Activated T-cell treated with anti-CD3 and anti-CD28 coated beads for 4 hours (primary cell): Measurements from ENCODE around the gene RHEB.

ENCODE experiments used
- DNase-seq: peaks from one replicate; pipeline ENCODE4 v3.0.0-alpha.2; 2020

RHEB gene

DNA sequence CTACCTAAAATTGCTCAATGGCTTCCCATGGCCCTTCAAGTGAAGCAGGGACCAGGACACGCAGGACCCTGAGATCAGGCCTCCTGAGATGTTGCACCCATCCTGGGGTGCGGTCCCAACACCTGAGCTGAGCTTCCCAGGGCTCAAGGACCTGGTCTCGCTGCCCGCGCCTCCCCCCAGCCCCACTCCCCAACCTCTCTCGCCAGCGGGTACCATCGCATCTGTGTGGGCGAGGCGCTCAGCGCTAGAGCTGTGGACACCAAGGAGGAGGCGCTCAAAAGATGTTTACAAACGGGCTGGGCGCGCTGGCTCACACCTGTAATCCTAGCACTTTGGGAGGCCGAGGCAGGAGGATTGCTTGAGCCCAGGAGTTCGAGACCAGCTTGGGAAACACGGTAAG is 72.4 kb downstream of the RHEB start:
- DNase-seq, result no peak

DNA sequence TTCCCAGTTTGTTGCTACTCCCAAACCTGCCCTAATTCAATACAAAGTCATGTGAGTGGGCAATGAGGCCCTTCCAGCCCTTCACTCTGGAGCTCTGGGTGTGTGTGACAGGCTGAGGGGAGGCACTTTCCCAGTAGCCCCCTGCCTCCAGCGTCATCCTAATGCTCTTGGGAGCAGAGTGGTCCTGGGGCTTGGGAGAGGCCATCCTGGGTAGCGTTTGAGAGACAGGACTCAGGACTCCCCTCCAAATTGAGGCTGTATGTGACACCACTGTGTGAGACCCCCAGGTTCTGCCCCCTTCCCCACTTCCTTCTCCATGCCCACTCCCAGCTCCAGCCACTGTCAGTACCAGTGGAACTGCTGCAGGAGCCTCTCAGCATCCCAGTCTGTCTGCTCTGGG is 73.3 kb downstream of the RHEB start:
- DNase-seq, result no peak

DNA sequence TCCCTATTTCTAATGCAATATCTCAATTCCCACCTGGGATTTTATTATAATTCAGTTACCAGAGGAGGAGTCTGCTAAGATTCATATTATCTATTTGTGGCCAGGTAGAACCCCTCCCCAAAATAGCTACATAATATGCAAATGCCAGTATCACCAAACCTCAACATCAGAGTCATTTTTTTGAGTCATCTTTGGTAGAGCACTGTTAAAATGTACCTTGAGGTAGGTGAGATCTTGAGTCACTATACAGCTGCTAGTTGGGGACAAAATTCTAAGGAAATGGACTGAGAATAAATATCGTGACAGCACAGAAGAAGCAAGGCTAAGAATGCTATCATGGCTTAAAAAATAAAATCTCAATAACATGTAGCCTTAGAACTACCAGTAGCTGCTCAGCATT is 75.1 kb downstream of the RHEB start:
- DNase-seq, result no peak

- no peak for DNase-seq
These were observed 76.8 kb downstream of the RHEB start for GRCh38 chr7:151442776-151443496.

DNA sequence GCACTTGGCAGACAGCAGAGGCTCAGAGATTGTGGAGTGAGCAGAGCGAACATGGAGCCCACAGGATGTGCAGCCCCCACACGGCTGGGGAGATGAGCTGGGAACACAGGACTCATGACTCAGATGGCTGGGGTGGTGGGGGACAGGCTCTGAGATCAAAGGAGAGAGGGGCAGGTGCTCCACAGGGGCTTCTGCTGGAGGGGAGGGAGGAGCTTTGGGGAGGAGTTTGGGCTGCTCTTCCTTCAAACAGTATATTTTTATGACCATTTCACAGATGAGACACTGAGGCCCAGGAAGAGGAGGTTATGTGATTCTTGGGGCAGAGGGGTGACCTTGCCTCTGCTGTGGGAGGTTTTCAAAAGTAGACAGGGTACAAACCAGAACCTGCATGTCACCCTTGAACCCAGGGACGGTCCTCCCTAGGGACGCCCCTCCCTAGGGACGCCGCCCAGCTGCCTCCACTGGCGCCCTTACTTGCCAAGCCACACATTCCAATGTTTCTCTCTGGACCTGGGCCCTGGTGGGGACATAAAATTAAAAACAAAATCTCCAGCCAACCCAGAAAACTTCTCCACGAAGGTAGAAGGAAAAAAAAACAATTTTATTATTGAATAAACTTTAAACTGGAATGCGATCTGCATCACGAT is 78.8 kb downstream of the RHEB start:
- no peak for DNase-seq

GRCh38 chr7:151439855-151440798 is 79.6 kb downstream of the RHEB start, which contains the start of gene CRYGN:
TSS of gene CRYGN (minus strand) at chr7:151440141. CDS start at chr7:151439917, 224 bp downstream.
- DNase-seq, result no peak

GRCh38 chr7:151438864-151439601 is 80.7 kb downstream of the RHEB start:
- DNase-seq, result no peak

DNA sequence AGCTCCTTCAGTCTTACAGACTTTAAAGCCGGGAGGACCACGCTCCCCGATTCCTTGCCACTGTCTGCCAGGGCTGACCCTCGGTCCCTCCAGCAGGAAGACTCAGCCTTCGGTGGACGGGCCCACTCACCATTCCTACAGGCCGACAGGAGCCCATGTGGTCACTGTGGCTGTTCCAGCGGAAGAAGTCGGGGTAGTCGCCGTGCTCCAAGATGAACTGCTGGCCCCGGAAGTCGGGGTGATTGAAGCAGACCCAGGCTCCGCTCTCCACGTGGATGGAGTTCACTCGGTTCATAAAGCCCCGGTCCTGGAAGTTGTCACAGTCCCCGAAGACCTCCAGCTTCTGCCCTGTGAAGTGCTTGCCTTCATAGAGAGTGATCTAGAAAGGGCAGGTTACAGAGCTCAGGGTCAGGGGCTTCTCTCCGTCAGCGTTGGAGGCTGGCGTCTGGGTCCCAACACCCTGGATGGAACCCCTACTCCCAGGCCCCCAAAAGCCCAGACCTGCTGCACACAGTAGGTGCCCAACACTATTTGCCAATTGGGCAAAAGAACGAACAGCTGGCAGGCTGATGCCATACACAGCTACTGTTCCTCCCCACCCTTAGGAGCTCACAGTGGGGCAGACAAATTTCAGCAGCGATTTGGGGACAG is 81.7 kb downstream of the RHEB start:
- no peak for DNase-seq

DNA sequence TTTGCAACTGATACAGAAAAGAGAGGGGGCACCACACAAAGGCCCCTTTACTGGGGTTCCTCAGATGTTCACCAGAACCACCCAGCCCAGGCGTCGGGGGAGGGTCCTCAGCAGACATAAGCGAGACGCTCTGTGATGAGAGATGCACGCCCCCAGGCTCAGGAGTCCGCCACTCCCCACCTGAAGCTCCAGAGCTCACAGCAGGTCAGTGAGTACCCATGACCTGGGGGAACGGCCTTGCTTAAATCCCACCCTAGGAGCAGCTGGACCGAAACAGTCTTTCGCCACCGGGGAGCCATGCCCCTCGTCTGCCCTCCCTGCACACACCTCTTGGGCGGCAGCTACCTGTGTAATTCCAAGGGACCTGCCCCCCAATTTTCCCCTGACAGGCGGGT is 82.5 kb downstream of the RHEB start:
- no peak for DNase-seq

GRCh38 chr7:151436446-151437158 is 83.1 kb downstream of the RHEB start:
- no peak for DNase-seq

DNA sequence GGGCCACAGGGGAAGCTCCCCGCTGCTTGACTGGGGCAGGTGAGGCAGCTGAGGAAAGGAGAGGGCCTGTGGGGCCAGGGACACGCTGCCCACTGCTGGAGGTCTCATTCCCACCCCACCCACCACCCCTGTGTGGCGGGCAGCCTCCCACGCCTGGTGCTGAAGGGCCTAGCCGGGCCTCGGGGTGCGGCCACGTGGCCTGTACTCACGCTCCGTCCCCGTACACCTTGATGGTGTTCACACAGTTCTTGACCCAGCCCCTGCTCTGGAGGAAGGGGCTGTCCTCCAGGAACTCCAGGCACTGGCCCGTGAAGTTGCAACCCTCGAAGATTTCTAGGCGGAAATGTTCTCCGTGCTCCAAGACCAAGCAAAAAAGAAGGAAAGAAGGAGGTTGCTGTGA is 83.7 kb downstream of the RHEB start:
- DNase-seq, result no peak

DNA sequence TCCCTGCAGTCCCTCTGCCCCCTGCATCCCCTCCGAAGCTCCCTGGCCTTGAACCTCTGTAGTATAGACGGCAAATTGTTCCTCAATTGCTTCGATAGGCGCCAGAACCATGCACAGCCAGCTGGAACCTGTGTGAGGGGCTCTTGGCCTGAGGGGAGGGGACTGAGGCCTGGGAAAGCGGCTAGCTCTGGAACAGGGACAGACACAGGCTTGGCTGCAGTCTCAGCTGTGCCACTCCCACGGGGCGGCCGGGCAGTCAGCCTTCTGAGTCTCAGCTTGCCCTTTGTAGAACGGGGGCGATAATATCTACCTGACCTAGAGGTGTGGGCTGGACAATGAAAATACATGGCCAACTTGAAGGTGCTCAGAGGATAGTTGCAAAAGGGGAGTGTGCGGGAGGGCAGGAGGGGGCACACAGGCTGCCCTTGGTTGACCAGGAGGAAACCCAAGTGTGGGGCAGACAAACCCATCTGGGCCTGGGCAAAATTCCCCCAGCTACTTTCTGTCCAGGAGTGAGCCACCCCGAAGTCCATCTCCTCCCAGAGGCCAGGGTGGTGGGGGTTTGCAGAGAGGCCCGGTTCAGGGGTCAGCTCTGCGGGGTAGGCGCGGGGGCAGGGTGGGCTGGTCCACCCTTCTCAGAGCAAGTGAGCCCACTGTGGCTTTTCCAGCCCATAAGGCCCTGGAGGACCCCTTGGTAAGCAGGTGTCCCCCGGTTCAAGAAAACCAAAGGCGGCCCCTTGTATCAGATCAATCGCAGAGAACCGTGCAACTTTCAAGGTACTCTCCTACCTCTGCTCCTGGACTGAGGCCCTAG is 84.4 kb downstream of the RHEB start:
- no peak for DNase-seq

GRCh38 chr7:151434549-151434948 is 85.1 kb downstream of the RHEB start:
- DNase-seq, result no peak

DNA sequence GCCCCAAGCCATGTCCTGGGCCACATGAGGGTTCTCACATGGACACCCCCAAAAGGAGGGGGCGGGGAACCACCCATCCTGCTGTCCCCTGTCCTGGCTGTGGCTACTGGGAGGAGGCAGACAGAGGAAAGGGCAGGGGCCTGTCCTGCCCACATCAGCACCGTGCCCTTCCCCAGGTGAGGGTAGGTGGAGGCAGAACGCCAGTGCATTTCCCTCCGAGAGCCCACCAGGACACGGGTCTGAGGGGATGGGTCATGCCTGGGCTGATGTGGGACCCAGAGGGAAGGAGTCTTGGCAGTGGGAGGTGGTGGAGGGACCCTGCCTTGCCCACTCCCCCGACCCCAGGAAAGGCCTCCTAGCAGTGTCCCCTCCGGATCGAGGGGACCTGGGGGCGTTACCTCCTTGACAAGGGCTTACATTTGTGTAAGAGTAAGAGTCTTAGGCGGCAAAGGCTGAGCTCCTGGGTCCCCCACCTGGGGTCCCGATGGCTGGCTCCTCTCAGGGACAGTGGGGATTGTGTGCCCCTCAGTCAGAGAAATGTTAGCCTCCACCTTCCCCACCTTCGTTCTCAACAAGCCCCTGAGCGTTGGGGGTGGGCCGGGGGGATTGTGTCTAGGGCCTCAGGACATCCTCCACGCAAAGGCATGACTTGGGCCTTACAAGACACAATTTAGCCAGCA is 85.8 kb downstream of the RHEB start:
- no peak for DNase-seq

- DNase-seq, result no peak
These were observed 86.8 kb downstream of the RHEB start for GRCh38 chr7:151432658-151433521.

GRCh38 chr7:151431768-151432311 is 87.9 kb downstream of the RHEB start:
- no peak for DNase-seq

GRCh38 chr7:151431281-151431767 is 88.4 kb downstream of the RHEB start:
- DNase-seq, result no peak

DNA sequence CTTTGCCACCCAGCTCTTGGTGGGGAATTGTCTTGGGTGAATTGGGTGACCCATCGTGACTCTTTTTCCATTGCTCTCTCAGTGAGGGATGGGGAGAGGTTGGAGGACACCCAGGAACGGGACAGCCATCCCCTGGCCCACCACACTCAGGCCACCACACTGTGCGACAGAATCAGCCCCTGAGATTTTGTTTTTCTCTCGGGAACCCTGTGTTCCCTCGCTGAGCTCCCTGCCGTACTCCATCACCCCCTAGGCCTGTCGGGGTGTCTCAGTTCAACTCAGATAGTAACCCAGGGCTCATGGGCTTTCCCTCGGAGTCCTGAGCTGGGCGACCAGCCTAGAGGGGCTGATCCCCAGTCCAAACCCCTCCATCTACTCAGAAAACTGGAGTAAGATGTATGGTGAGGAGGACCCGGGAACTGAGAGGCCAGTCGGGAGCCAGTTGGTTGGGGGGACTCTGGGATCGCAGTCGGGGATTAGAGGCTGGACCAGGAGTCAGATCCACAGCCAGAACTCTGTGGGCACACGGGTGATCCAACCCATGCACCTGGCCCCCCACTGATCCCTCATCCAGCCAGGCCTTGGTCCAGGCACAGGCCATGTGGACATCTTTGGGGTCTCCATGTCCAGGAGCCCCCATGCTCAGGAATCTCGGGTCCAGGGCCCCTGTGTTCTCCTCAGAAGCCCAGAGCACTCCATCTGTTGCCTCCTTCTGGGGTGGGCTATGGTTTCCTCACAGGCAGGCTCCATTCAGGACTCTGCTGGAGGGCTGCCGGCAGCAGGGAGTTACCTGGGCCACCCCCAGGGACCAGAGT is 89.1 kb downstream of the RHEB start:
- no peak for DNase-seq
